Prostate gland (tissue), 2 donors: ENCODE results near the gene WNT16.

Experiments
- CTCF ChIP-seq, 4 experiments: fragments of 200-600 bp in 2 of 4; fragments of 450-650 bp in 2 of 4; sonication (generic) in 2 of 4; IDR thresholded peaks; 1 replicate in 3 of 4; 2 replicates in 1 of 4; pipeline ENCODE4 v1.5.1; 2016 to 2019; ENCODE audit warnings: antibody characterized with exemption in 4 of 4, mild to moderate bottlenecking in 2 of 4, moderate library complexity in 2 of 4
- POLR2A ChIP-seq: fragments of 450-650 bp; IDR thresholded peaks from one replicate; pipeline ENCODE4 v1.6.1; 2016; ENCODE audit warnings: antibody characterized with exemption, mild to moderate bottlenecking
- POLR2AphosphoS5 ChIP-seq: sonication (generic); formaldehyde crosslinking; IDR thresholded peaks from one replicate; pipeline ENCODE4 v1.6.1; 2017; ENCODE audit warnings: antibody characterized with exemption

- no peak for TF ChIP-seq POLR2A
- TF ChIP-seq CTCF (IDR thresholded peaks at IDR 0.05) = no peak
- TF ChIP-seq POLR2AphosphoS5 = no peak
Measured at GRCh38 chr7:121279060-121279620, 49.7 kb upstream of the WNT16 start.
